Liver (tissue), 9 donors: ENCODE measurements around the gene PARP8. TPM values are rescaled to one million over a fixed set of nuclear protein-coding genes. Genes with fewer than 3 reads are reported as not detected.

Experiments used
- DNase-seq: peaks from one replicate; pipeline ENCODE4 v3.0.0-alpha.2; 2017; ENCODE audit warnings: low spot score
- H3K27ac ChIP-seq, 2 donors: one replicate each; pipeline ENCODE4 v1.7.0; 2013; ENCODE audit warnings: inconsistent platforms in 2 of 2, low read length in 2 of 2, control low read depth in 1 of 2, low read depth in 1 of 2, mild to moderate bottlenecking in 1 of 2
- H3K27me3 ChIP-seq, 4 donors: one replicate each; pipeline versions ENCODE4 v1.6.1 to v1.7.0; 2013; ENCODE audit warnings: low read length in 3 of 4, inconsistent platforms in 1 of 4, mild to moderate bottlenecking in 1 of 4, moderate library complexity in 1 of 4; ENCODE audit not compliant: control insufficient read depth in 4 of 4, insufficient read depth in 4 of 4
- H3K36me3 ChIP-seq, 4 donors: one replicate each; pipeline versions ENCODE4 v1.6.1 to v1.7.0; 2013; ENCODE audit warnings: low read length in 3 of 4, mild to moderate bottlenecking in 3 of 4, low read depth in 1 of 4, moderate library complexity in 1 of 4; ENCODE audit not compliant: control insufficient read depth in 4 of 4, insufficient read depth in 3 of 4
- H3K4me1 ChIP-seq, 4 donors: one replicate each; pipeline versions ENCODE4 v1.6.1 to v1.7.0; 2013; ENCODE audit warnings: low read length in 3 of 4, mild to moderate bottlenecking in 3 of 4, moderate library complexity in 1 of 4; ENCODE audit not compliant: control insufficient read depth in 4 of 4, insufficient read depth in 4 of 4
- H3K4me3 ChIP-seq, 3 donors: one replicate each; pipeline versions ENCODE4 v1.6.1 to v1.7.0; 2013; ENCODE audit warnings: low read length in 3 of 3, control low read depth in 1 of 3, low read depth in 1 of 3, mild to moderate bottlenecking in 1 of 3
- H3K9ac ChIP-seq, 2 donors: one replicate each; pipeline ENCODE4 v1.7.0; 2013; ENCODE audit warnings: low read length in 2 of 2, mild to moderate bottlenecking in 2 of 2, moderate library complexity in 2 of 2, control low read depth in 1 of 2, low read depth in 1 of 2
- H3K9me3 ChIP-seq, 4 donors: one replicate each; pipeline versions ENCODE4 v1.6.1 to v1.7.0; 2013; ENCODE audit warnings: low read length in 3 of 4; ENCODE audit not compliant: control insufficient read depth in 4 of 4
- CTCF ChIP-seq: fragments of 150-350 bp; IDR thresholded peaks from 2 replicates; pipeline ENCODE4 v1.5.1; 2017; ENCODE audit warnings: improper control_type of control experiment, low read depth, low read length; ENCODE audit not compliant: missing input control
- EGR1 ChIP-seq, 2 donors: IDR thresholded peaks; 2 replicates each; pipeline ENCODE4 v1.6.1; 2016 to 2018; ENCODE audit warnings: antibody characterized with exemption in 2 of 2, low read depth in 2 of 2
- FOXA2 ChIP-seq: IDR thresholded peaks from 2 replicates; pipeline ENCODE4 v1.6.1; 2016; ENCODE audit warnings: antibody characterized with exemption
- GABPA ChIP-seq, 2 donors: IDR thresholded peaks in 1 of 2; conservative IDR thresholded peaks in 1 of 2; 2 replicates each; pipeline ENCODE4 v1.6.1; 2016; ENCODE audit warnings: antibody characterized with exemption in 2 of 2, mild to moderate bottlenecking in 1 of 2, moderate library complexity in 1 of 2
- HNF4A ChIP-seq, 2 donors: conservative IDR thresholded peaks; 2 replicates each; pipeline ENCODE4 v1.6.1; 2016; ENCODE audit warnings: antibody characterized with exemption in 2 of 2, mild to moderate bottlenecking in 2 of 2
- HNF4G ChIP-seq: IDR thresholded peaks from 2 replicates; pipeline ENCODE4 v1.6.1; 2016; ENCODE audit warnings: antibody characterized with exemption
- JUND ChIP-seq, 2 donors: IDR thresholded peaks; 2 replicates each; pipeline ENCODE4 v1.6.1; 2016; ENCODE audit warnings: antibody characterized with exemption in 2 of 2
- NR2F2 ChIP-seq: IDR thresholded peaks from 2 replicates; pipeline ENCODE4 v1.6.1; 2016; ENCODE audit warnings: antibody characterized with exemption
- RAD21 ChIP-seq, 2 donors: IDR thresholded peaks; 2 replicates each; pipeline ENCODE4 v1.6.1; 2016; ENCODE audit warnings: antibody characterized with exemption in 2 of 2, mild to moderate bottlenecking in 2 of 2
- RXRA ChIP-seq, 2 donors: IDR thresholded peaks; 2 replicates each; pipeline ENCODE4 v1.6.1; 2017 to 2018; ENCODE audit warnings: antibody characterized with exemption in 2 of 2, mild to moderate bottlenecking in 1 of 2
- SP1 ChIP-seq: IDR thresholded peaks from 2 replicates; pipeline ENCODE4 v1.6.1; 2018; ENCODE audit warnings: antibody characterized with exemption, mild to moderate bottlenecking
- TAF1 ChIP-seq: conservative IDR thresholded peaks from 2 replicates; pipeline ENCODE4 v1.6.1; 2016; ENCODE audit warnings: antibody characterized with exemption, mild to moderate bottlenecking
- YY1 ChIP-seq: IDR thresholded peaks from 2 replicates; pipeline ENCODE4 v1.6.1; 2016; ENCODE audit warnings: antibody characterized with exemption, mild to moderate bottlenecking
- WGBS: extraction: QIAGEN DNeasy Blood & Tissue Kit; methylation state at CpG from one replicate; pipeline ENCODE4 v1.1.7; 2013; 5-methylcytosine and 5-hydroxymethylcytosine counted together
- polyA plus RNA-seq, 2 donors: library from polyadenylated mRNA; stranded (reverse) in 1 of 2; unstranded in 1 of 2; fragments of 200-250 nt in 1 of 2; fragments of >200 nt in 1 of 2; fragmentation: Nextera tagmentation in 1 of 2; extraction: Ambion mirVana in 1 of 2; gene quantifications; one replicate each; pipeline versions ENCODE4 v1.2.1 to v1.2.3, GENCODE V29; 2013 to 2015
- total RNA-seq, 2 donors: library from RNA; depleted of rRNA; stranded (reverse); fragments of >200 nt; gene quantifications; one replicate each; pipeline ENCODE4 v1.2.3, GENCODE V29; 2014
- TF ChIP-seq, protein P1 (sequence below): IDR thresholded peaks from 2 replicates; pipeline ENCODE4 v1.6.1; 2016; ENCODE audit warnings: antibody characterized with exemption
- TF ChIP-seq, protein P2 (sequence below): IDR thresholded peaks from 2 replicates; pipeline ENCODE4 v1.6.1; 2016; ENCODE audit warnings: antibody characterized with exemption
- TF ChIP-seq, protein P3 (sequence below): IDR thresholded peaks from 2 replicates; pipeline ENCODE4 v1.6.1; 2016; ENCODE audit warnings: antibody characterized with exemption
- donor health status: healthy.
- donor health status: healthy.
- donor health status: healthy.
- donor health status: healthy.
- donor health status: healthy.

The PARP8 gene
- total and polyA plus RNA-seq, 4 donors, result 3.9 to 16.0 (median 7.1) TPM

DNA sequence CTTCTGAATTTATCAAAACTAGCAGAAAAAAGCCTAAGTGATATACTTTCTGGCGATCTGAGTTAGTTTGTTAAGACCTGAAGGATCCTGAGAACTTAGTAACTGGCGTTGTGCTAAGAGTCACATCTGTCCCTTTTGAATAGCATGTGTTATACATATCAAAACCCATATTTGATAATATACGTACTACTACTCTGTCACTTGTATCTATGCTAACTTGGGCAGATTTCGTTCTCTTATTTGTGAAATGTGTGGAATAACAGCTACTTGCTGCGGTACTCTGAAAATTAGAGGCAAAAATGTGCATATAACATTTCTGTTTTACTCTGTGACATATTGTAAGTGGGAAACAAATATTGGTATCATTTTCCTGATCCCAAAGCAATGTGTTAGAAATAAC, 126.4 kb downstream of the PARP8 start:
- Histone ChIP-seq H3K4me3 (no peak overlapping the region), H3K27ac (no peak overlapping the region), H3K9me3 (no peaks in the 10 kb centered on the region), H3K9ac (no peak overlapping the region), H3K4me1 (no peaks in the 10 kb centered on the region), H3K27me3 (no peaks in the 10 kb centered on the region), H3K36me3 (peaks cover 3 to 11% (median 6%) of the 10 kb centered on the region in 4 donors)
- TF ChIP-seq YY1 (no peak), HNF4A (conservative IDR thresholded peaks at IDR 0.05) (no peak), RAD21 (IDR thresholded peaks at IDR 0.05) (no peak), SP1 (no peak), NR2F2 (no peak), EGR1 (IDR thresholded peaks at IDR 0.05; ENCODE audit: low read depth in 2 of 2) (no peak), TAF1 (no peak), FOXA2 (no peak), RXRA (IDR thresholded peaks at IDR 0.05) (no peak), GABPA (IDR thresholded peaks at IDR 0.05 in 1 of 2, conservative IDR thresholded peaks at IDR 0.05 in 1 of 2) (no peak), HNF4G (no peak), CTCF (no peak)
- TF ChIP-seq, protein P1, sequence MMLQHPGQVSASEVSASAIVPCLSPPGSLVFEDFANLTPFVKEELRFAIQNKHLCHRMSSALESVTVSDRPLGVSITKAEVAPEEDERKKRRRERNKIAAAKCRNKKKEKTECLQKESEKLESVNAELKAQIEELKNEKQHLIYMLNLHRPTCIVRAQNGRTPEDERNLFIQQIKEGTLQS, result no peak
- TF ChIP-seq, protein P2, sequence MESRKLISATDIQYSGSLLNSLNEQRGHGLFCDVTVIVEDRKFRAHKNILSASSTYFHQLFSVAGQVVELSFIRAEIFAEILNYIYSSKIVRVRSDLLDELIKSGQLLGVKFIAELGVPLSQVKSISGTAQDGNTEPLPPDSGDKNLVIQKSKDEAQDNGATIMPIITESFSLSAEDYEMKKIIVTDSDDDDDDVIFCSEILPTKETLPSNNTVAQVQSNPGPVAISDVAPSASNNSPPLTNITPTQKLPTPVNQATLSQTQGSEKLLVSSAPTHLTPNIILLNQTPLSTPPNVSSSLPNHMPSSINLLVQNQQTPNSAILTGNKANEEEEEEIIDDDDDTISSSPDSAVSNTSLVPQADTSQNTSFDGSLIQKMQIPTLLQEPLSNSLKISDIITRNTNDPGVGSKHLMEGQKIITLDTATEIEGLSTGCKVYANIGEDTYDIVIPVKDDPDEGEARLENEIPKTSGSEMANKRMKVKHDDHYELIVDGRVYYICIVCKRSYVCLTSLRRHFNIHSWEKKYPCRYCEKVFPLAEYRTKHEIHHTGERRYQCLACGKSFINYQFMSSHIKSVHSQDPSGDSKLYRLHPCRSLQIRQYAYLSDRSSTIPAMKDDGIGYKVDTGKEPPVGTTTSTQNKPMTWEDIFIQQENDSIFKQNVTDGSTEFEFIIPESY, result no peak
- TF ChIP-seq, protein P3, sequence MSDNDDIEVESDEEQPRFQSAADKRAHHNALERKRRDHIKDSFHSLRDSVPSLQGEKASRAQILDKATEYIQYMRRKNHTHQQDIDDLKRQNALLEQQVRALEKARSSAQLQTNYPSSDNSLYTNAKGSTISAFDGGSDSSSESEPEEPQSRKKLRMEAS, result no peak
- no peak for DNase-seq
- WGBS, result 96% methylated on average over 5 of the region's 5 CpGs

DNA sequence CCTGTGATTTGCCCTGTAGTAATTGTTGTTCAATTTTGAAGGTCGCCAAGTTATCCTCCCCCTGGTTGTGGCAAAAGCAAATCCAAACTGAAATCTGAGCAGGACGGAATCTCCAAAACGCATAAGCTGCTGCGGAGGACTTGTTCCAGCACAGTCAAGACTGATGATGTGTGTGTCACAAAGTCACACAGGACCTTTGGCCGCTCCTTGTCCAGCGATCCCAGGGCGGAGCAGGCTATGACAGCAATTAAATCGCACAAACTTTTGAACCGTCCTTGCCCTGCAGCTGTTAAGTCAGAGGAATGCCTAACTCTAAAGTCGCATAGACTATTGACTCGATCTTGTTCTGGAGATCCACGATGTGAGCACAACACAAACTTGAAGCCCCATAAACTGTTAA, 128.4 kb downstream of the PARP8 start:
- peaks cover 0 to 7% (median 2%) of the 10 kb centered on the region in 4 donors for H3K36me3 ChIP-seq
- no peaks in the 10 kb centered on the region for H3K27me3 ChIP-seq
- TF ChIP-seq EGR1 (IDR thresholded peaks at IDR 0.05; ENCODE audit: low read depth in 2 of 2) (no peak), TAF1 (no peak), JUND (IDR thresholded peaks at IDR 0.05) (no peak), SP1 (no peak), YY1 (no peak), CTCF (no peak), FOXA2 (no peak), RAD21 (IDR thresholded peaks at IDR 0.05) (no peak), HNF4A (conservative IDR thresholded peaks at IDR 0.05) (no peak)
- TF ChIP-seq, protein P2, result no peak
- no peak for DNase-seq
- no peak overlapping the region for H3K9ac ChIP-seq
- WGBS, result 89% methylated on average over 12 of the region's 12 CpGs
- H3K4me3 ChIP-seq, result no peak overlapping the region
- no peaks in the 10 kb centered on the region for H3K9me3 ChIP-seq
- no peak overlapping the region for H3K27ac ChIP-seq
- no peaks in the 10 kb centered on the region for H3K4me1 ChIP-seq
